Measurements from ENCODE around the gene EPHB1. TPM values are rescaled to one million over a fixed set of nuclear protein-coding genes. Genes with fewer than 3 reads are reported as not detected.

Gene EPHB1
- total RNA-seq, 1 donor from 2014 or later = 3.1 TPM

- DNase-seq (ENCODE audit: low spot score) = no peak
These were observed 12.1 kb downstream of the EPHB1 start for GRCh38 chr3:134807189-134807588.

DNA sequence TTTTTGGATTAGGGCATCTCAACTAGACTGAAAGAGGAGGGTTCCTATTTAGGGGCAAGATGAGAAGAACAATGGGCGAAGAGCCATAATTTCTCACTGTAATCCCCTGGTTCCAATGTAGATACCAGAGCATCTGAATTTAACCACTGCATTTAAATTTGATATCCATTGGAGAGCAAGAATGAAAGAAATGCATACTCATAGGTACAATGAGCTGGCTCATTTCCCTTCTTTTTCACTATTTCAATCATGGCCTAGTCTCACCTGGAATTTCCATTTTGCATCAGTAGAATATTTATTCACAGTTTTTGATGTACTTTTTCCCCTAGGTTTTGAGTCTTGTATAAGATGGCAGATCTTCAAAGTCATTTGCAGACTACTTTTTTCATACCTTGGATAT is 13.8 kb downstream of the EPHB1 start:
- no peak for DNase-seq (ENCODE audit: low spot score)

DNA sequence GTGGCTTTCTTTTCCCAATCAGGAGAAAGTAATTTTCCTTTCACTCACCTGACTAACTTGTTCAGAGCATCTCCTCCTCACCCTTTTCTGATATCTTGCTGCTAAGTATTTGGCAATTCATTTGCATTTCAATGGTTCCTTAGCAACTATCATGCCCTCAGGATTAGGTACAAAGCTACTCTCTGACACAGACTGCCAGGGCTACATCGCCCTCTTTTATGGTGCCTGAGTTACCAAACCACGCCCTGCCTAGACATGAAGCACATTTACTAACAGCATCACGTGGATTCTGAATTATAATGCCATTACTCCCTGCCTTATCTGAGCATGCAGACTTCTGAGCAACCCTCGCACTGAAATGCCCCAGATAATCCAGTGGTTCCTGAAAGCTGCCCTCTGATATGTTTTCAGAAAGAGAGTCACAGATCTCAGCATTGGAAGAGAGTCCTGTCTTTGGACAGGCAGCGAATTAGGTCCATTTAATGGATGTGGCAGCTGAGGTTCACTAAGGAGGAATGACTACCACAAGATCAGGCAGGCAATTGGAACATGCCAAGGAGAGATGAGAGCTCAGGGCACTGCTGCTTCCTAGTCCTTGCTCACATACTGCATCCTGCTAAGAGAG is 14.5 kb downstream of the EPHB1 start:
- DNase-seq (ENCODE audit: low spot score) = no peak

- DNase-seq (ENCODE audit: low spot score) = no peak
These were observed 15.0 kb downstream of the EPHB1 start for GRCh38 chr3:134810052-134810435.

DNA sequence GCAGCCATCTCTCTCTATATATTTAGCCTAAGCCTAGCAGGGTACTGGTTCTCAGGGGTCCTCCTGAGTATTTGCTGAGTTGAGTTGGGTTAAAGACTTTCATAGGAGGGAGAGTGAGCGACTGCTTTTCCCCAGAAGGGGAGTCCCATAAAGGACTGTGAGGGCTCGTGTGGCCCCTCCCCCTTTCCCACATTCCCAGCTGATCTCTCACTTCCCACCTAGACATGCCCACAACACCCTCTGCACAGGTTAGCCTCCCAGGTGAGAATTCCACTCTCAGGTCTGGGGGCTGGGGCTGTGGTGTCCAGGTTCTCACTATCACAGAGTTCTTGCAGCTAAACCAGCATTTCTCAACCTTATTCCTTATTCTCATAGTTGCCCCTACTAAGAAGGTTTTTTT is 15.8 kb downstream of the EPHB1 start:
- no peak for DNase-seq (ENCODE audit: low spot score)

DNA sequence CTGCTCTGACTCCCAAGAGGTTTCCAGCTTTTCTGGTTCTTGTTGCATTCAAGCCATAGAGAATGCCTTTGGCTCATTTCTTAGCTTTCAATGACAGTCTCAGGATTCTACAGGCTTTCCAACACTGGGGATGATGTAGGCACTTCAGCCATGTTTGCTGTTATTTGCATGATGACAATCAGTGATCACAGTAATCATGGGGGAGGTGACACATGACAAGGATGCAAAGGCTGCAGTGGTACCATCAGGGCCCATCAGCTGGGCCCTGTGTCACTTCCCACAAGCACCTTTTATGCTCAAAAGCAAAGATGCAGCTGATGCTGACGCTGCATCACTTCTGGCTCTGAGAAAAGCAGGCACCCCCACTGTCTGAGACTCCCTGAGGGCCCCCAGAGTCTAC is 18.6 kb downstream of the EPHB1 start:
- no peak for DNase-seq (ENCODE audit: low spot score)

- DNase-seq (ENCODE audit: low spot score) = no peak
These were observed 20.5 kb downstream of the EPHB1 start for GRCh38 chr3:134815519-134815918.

DNA sequence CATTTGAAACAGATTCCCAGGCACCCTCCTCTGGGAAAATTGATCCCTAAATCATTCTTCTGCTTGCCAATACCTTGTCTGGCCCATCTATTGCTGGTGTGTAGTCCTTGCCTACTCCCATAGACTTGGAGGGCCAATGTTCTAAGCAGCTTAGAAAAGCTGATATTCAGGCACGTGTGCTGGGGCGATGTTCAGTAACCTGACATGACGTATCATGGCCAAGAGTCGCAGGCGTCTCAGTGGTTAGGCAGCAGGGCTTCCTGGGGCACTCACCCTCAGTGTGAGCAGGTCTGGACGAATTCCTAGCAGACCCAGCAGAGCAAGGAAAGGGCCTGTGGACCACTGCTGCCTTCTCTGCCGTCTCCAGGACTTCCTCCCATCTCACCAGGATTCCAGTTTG is 21.6 kb downstream of the EPHB1 start:
- no peak for DNase-seq (ENCODE audit: low spot score)

GRCh38 chr3:134817297-134817696 is 22.2 kb downstream of the EPHB1 start:
- DNase-seq (ENCODE audit: low spot score) = no peak

DNA sequence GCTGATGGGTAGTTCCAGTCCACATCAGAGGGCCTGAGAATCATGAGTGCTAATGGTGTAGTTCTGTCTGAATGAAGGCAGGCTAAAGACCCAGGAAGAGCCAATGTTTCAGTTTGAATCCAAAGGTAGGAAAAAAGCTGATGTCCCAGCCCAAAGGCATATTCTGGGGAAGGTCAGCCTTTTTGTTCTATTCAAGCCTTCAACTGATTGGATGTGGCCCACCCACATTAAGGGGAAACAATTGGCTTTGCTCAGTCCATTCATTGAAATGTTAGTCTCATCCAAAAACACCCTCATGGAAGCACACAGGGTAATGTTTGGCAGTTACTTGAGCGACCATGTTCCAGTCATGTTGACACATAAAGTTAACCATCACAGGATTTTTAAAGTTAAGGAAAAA is 25.9 kb downstream of the EPHB1 start:
- DNase-seq (ENCODE audit: low spot score) = no peak

DNA sequence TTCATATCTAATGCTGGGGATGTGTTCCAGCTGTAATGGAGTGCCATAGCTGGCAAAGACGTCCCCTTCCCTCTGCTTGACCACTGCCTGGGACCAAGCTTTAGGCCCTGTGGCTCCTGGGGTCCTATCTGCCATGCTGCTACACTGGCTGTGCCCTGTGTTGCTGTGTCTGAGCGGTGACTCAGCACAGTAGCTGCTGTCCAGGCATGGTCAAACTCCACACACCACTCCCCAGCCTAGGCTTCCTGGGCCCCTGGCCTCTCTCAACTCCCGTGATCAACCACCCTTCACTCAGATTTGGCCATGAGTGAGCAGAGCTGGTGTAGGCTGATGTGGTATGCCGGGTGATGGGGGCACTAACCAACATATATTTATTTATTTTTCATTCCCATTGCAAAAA is 27.0 kb downstream of the EPHB1 start:
- no peak for DNase-seq (ENCODE audit: low spot score)

DNA sequence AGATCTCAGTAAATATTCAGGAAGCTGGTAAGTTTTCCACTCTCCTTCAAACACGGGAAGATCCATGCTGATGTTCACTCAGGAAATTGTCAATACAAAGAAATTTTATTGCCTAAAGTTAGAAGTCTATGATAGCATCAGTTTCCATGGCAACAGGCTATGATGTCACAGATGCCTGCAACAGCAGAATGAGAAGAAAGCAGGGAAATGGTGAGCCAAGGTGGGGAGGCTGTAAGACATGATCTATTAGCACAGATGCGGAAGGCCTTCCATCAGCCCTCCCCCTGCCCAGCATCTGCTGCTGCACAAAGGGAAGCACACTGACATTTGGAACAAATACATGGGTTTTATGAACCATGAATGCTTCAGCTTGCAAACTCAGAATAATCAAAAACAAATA is 28.6 kb downstream of the EPHB1 start:
- no peak for DNase-seq (ENCODE audit: low spot score)

- DNase-seq (ENCODE audit: low spot score) = no peak
These were observed 29.7 kb downstream of the EPHB1 start for GRCh38 chr3:134824791-134825190.

GRCh38 chr3:134827213-134827612 is 32.2 kb downstream of the EPHB1 start:
- DNase-seq (ENCODE audit: low spot score) = no peak

GRCh38 chr3:134829721-134830120 is 34.7 kb downstream of the EPHB1 start:
- no peak for DNase-seq (ENCODE audit: low spot score)

GRCh38 chr3:134832585-134832984 is 37.5 kb downstream of the EPHB1 start:
- no peak for DNase-seq (ENCODE audit: low spot score)

GRCh38 chr3:134833453-134834163 is 38.5 kb downstream of the EPHB1 start:
- DNase-seq (ENCODE audit: low spot score) = no peak

- no peak for DNase-seq (ENCODE audit: low spot score)
These were observed 41.9 kb downstream of the EPHB1 start for GRCh38 chr3:134836921-134837320.

DNA sequence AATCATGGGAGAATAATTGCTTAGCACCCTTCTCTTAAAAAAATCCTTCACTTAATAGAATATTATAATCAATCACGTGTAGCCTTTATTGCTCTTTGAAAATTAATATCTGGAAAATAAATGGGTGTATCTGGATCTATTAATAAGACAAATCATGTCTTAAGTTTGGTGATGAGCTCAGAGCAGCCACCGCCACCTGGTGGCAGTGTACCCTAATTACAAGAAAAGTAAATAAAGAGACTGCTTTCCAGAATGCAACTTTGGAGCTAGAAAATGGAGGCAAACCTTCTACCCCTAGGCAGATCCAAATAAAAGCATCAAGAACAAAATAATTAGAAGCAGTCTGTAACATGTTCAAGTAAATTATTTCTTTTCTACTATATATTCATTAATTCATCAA is 43.5 kb downstream of the EPHB1 start:
- DNase-seq (ENCODE audit: low spot score) = no peak

- no peak for DNase-seq (ENCODE audit: low spot score)
These were observed 44.4 kb downstream of the EPHB1 start for GRCh38 chr3:134839422-134839821.

GRCh38 chr3:134839990-134840389 is 44.9 kb downstream of the EPHB1 start:
- no peak for DNase-seq (ENCODE audit: low spot score)

GRCh38 chr3:134840459-134840858 is 45.4 kb downstream of the EPHB1 start:
- DNase-seq (ENCODE audit: low spot score) = no peak

DNA sequence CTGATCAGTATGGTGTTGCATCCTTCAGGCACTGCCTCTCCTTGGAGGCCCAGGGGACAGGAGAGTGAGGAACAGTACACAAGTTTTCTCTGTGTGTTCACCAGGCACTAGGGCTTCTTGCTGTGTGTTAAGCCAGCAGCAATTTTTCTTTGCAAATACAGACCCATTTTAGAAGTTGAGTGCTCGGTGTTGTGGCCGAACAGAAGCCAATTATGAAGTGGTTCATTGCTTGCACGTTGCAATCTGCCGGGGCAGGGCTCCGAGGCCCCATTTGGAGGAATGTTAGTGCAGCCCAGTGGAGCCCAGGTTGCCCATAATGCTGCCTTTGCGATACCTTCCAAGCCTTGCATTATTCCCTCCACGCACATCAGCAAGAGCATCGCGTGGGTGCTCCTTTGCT is 51.0 kb downstream of the EPHB1 start:
- DNase-seq (ENCODE audit: low spot score) = no peak

DNA sequence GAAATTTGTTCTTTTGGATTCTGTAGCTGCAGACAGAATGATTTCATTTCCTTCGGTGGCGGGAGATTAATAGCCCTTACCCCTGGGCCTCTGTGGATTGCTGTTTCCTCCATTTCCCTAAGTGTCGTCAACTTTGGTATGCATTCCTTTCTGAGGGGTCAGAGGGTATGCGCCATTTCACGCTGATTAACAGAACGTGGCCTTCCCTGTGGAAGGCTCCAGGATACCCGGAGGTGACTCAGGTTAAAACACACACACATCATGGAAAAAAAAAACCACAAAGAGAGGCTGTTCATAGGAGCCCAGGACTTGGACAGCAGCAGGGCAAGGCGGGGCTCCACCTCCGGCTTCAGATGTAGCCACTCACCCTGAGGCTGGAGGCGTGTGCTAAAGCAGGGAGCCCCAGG is 51.9 kb downstream of the EPHB1 start:
- DNase-seq (ENCODE audit: low spot score) = no peak
